Mucosa of stomach (tissue), 1 donor: ENCODE measurements around the gene ADGRL4.
A peak's percentile ranks its signal among the peaks of the same experiment; 100 is the strongest.
"Not testable (repeated sequence)": the region's sequence is repeated elsewhere in the genome, so short reads cannot be mapped to it uniquely, and the experiment has no call there.

Experiments
- H3K27me3 ChIP-seq: one replicate; pipeline ENCODE4 v1.7.0; 2013; ENCODE audit warnings: mild to moderate bottlenecking, low read length; ENCODE audit not compliant: control insufficient read depth, insufficient read depth
- H3K36me3 ChIP-seq: one replicate; pipeline ENCODE4 v1.7.0; 2013; ENCODE audit warnings: low read length; ENCODE audit not compliant: control insufficient read depth, insufficient read depth
- H3K4me1 ChIP-seq: one replicate; pipeline ENCODE4 v1.7.0; 2013; ENCODE audit warnings: mild to moderate bottlenecking, low read length; ENCODE audit not compliant: control insufficient read depth, insufficient read depth
- H3K4me3 ChIP-seq: one replicate; pipeline ENCODE4 v1.7.0; 2013; ENCODE audit warnings: low read length
- H3K9ac ChIP-seq: one replicate; pipeline ENCODE4 v1.7.0; 2013; ENCODE audit warnings: mild to moderate bottlenecking, low read length, moderate library complexity
- H3K9me3 ChIP-seq: one replicate; pipeline ENCODE4 v1.7.0; 2013; ENCODE audit warnings: mild to moderate bottlenecking, low read length, moderate library complexity; ENCODE audit not compliant: control insufficient read depth
- donor health status: Pancreatic carcinoma.

ADGRL4 gene

DNA sequence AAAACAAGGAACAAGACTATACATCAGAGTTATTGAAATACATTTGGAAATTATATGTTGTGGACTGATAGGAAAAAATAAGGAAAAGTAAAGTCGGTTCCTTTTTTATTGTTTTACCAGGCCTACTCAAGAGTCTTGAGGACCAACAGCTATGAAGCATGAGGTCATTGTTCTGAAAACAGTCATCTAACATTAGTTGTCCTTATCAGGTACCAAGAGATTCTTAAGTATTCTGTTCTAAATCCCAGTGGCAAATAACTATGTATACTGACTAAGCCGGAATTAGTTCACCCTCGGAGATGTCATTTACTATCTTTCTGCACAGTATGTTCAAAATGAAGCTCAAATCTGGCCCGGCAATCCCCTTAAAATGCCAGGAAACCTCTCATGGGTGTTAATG lies 585 bp downstream of the ADGRL4 start:
- Histone ChIP-seq H3K9me3 (no peaks in the 10 kb centered on the region), H3K9ac (peak overlapping the region; percentile 17), H3K27me3 (no peaks in the 10 kb centered on the region), H3K4me3 (no peak overlapping the region), H3K36me3 (no peaks in the 10 kb centered on the region), H3K4me1 (no peaks in the 10 kb centered on the region)

DNA sequence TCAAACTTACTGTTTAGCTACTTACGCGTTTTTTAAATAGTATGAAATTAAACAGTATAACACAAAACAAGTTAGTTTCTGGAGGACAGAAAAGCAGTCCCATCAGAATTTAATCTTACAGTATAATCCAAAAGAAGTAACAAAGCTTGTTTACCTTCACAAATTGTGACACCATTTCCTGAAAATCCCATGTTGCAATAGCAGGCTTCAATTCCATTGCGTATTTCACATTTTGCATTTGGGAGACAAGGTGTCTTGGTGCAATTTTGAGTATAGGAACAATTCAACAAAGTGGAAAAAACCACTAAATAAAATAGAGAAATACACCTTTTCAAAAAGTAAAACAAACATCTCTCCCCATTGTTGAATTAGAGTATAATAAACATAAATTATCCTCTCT lies 1.6 kb downstream of the ADGRL4 start:
- Histone ChIP-seq H3K36me3 (no peaks in the 10 kb centered on the region), H3K9ac (no peak overlapping the region), H3K4me1 (no peaks in the 10 kb centered on the region), H3K9me3 (no peaks in the 10 kb centered on the region), H3K27me3 (no peaks in the 10 kb centered on the region), H3K4me3 (no peak overlapping the region)

DNA sequence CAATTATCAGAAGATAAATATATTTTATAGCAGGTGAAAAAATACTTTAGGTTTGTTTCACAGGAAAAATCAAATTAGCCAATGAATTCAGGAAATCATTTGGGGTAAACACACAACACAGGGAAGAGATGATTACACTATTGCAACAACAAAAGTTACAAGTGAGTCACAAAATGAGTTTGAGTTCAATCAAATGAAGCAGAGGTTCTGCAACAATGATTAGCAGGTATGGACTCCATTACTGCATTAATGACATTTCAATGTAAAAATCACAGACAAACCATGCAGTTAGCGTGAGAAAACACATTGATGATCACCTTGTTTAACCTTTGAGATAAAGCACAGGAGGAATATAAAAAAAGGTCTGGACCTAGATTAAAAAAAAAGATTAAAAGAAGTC lies 9.7 kb downstream of the ADGRL4 start:
- no peaks in the 10 kb centered on the region for H3K36me3 ChIP-seq
- no peaks in the 10 kb centered on the region for H3K4me1 ChIP-seq
- H3K27me3 ChIP-seq: no peaks in the 10 kb centered on the region
- no peak overlapping the region for H3K9ac ChIP-seq
- H3K4me3 ChIP-seq: no peak overlapping the region
- H3K9me3 ChIP-seq: no peaks in the 10 kb centered on the region

DNA sequence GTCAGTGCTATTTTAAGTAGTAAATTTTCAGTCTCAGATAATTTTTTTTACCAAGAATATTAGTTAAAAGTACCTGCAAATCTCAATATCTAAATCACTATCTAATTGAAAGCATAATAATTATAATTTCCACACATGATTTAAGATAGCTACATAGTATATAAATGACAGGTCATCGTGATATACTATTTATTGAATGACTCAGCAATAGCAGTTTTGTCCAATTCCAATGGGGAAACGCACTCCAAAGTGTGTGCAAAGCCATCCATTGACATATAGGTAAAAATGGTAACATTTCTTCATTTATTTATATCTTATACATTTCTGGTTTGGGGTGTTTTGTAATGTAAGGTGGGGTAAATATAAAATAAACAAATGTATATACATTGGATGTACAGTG lies 19.5 kb downstream of the ADGRL4 start:
- H3K4me3 ChIP-seq: no peak overlapping the region
- H3K27me3 ChIP-seq: no peaks in the 10 kb centered on the region
- no peaks in the 10 kb centered on the region for H3K9me3 ChIP-seq
- no peak overlapping the region for H3K9ac ChIP-seq
- H3K36me3 ChIP-seq: no peaks in the 10 kb centered on the region
- H3K4me1 ChIP-seq: no peaks in the 10 kb centered on the region

DNA sequence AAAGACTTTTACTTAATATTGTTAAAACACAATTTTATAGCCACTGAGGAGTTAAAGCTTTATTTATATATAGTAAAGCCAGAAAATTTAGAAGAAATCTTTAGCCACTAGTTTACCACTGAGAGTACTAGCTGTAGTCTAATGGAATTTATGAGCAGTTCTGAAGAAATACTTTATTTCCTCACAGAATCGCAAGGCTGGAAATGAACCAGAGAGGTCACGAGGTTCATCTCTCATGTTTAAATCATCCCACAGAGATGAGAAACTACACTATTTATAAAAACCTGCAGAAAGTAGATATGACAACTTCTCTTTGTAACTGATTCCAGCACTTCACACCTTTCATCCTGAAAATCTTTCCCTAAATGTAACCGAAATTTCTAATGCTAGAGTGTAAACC lies 26.0 kb downstream of the ADGRL4 start:
- H3K27me3 ChIP-seq: no peaks in the 10 kb centered on the region
- H3K4me1 ChIP-seq: no peaks in the 10 kb centered on the region
- H3K36me3 ChIP-seq: no peaks in the 10 kb centered on the region
- H3K4me3 ChIP-seq: no peak overlapping the region
- no peaks in the 10 kb centered on the region for H3K9me3 ChIP-seq
- no peak overlapping the region for H3K9ac ChIP-seq

DNA sequence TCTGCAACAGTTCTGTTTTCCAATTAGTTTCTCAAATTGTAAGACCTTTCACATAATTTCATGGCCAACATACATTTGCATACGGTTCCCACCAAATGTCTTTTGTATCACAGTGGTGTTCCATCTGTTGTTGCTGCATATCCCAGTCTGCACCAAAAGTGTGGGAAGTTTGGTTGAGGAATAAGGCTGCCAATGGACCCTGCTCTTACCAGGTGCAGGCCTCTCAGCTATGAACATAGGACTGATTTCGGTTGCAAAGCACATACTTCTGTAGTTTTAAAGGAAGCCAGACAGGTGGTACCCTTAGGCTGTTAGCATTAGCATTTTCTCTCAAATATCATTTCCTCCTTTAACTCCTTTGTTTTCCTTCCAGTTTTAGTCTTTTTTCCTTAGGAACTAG lies 33.8 kb downstream of the ADGRL4 start:
- Histone ChIP-seq H3K36me3 (no peaks in the 10 kb centered on the region), H3K4me3 (no peak overlapping the region), H3K9me3 (no peaks in the 10 kb centered on the region), H3K4me1 (no peaks in the 10 kb centered on the region), H3K9ac (no peak overlapping the region), H3K27me3 (no peaks in the 10 kb centered on the region)

DNA sequence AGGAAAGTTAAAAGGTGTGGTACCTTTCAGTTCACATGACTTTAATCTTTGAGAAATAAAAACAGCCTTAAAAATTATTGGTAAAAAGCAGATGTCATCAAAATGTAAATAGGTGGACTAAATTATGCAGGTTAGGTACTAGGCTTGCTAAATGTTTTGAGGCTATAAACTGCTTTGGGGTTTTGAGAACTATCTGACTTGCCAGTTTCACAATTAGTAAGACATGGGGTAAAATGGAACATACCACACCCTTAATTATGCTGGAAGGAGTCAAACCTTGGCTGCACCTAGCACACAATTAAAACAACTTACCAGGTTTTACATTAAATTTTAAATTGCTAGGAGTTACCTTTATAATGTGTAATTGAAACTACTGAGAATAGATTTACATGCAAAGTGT lies 39.4 kb downstream of the ADGRL4 start:
- not testable (repeated sequence) for H3K9me3 ChIP-seq, H3K4me3 ChIP-seq, H3K9ac ChIP-seq, H3K36me3 ChIP-seq, H3K27me3 ChIP-seq, H3K4me1 ChIP-seq

DNA sequence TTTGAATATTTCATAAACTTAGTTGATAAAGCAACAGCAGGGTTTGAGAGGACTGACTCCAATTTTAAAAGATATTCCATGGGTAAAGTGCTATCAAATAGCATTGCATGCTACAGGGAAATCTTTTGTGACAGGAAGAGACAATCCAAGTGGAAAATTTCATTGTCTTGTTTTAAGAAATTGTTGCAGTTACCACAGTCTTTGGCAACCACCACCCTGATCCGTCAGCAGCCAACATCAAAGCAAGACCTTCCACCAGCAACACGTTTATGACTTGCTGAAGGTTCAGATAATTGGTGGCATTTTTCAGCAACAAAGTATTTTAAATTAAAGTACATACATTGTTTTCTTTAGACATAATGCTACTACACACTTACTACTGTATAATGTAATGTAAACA lies 47.8 kb downstream of the ADGRL4 start:
- Histone ChIP-seq H3K36me3 (no peaks in the 10 kb centered on the region), H3K27me3 (no peaks in the 10 kb centered on the region), H3K4me3 (no peak overlapping the region), H3K9me3 (no peaks in the 10 kb centered on the region), H3K9ac (no peak overlapping the region), H3K4me1 (no peaks in the 10 kb centered on the region)

DNA sequence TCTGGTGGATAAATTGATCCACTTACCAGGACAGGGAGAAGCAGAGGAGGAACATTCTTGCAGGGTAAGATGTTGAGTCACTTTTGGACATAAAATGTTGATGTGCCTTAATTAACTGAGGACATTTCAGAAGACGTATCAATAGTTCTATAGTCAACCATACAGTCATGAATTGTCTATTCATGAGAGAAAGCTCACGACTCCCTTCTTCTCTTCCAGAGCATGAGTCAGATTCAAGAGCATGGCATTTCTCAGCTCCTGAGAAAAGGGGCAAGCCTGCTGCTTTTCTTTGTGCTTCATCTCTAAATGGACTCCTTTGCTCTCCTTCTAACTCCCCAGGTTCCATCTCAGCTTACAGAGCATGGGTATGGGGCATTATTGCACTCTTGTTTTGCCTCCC lies 55.7 kb downstream of the ADGRL4 start:
- H3K27me3 ChIP-seq: no peaks in the 10 kb centered on the region
- no peak overlapping the region for H3K9ac ChIP-seq
- no peaks in the 10 kb centered on the region for H3K4me1 ChIP-seq
- no peak overlapping the region for H3K4me3 ChIP-seq
- no peaks in the 10 kb centered on the region for H3K36me3 ChIP-seq
- H3K9me3 ChIP-seq: no peaks in the 10 kb centered on the region

DNA sequence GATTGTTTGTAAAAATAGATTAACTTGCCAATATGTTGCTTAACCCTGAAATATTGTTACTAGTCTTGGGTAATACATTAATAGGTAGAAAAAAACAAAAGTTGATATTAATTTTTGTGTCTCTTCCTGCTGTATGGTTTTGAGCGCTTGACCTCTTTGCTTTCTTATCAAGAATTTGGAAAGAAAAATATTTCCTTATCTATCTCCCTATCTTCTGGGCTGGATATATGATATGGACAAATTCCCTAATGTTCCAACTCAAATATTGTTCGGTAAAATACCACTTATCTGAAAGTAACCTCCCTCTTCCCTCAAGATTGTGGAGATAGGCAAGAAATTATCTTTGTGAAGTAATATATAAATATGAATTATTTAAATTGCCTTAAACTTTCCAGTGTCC lies 57.3 kb downstream of the ADGRL4 start:
- no peak overlapping the region for H3K9ac ChIP-seq
- H3K36me3 ChIP-seq: no peaks in the 10 kb centered on the region
- H3K9me3 ChIP-seq: no peaks in the 10 kb centered on the region
- no peaks in the 10 kb centered on the region for H3K27me3 ChIP-seq
- no peaks in the 10 kb centered on the region for H3K4me1 ChIP-seq
- H3K4me3 ChIP-seq: no peak overlapping the region

DNA sequence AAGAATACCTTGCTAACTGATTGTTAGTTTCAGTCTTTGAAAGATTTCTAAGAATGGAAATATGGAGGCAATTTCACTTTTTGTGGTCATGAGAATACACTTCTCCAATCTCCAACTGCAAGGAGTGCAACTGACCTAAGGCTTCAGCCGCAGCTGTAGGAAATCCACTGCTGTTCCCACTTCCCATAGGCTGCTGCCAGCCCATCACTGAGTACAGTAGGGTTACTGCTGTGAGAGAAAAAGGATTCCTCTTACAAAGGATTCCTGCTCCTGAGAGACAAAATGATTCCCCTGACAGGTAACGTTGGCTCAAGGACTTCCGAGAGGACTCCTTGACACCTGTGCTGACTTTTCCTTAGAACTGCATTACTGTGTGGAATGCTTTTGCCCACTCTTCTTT lies 87.4 kb downstream of the ADGRL4 start:
- no peaks in the 10 kb centered on the region for H3K27me3 ChIP-seq
- no peaks in the 10 kb centered on the region for H3K36me3 ChIP-seq
- H3K4me1 ChIP-seq: no peaks in the 10 kb centered on the region
- no peak overlapping the region for H3K4me3 ChIP-seq
- H3K9me3 ChIP-seq: no peaks in the 10 kb centered on the region
- H3K9ac ChIP-seq: no peak overlapping the region

DNA sequence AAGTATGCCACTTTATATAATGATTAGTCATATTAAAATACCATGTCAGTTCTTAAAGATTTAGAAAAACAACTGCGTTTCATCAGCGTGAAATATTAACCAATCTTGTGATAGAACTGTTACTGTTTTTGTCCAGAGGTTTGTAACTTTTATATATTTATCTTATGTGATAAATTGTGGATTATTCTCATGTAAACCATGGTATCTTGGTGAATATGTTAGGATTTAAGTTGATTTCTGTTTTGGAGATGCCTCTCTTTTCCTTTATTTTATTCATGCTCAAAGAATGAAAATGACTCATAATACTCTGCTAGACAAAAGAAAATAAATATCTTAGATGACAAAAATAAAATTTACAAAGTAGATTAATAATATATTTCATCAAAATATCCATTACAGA lies 88.4 kb downstream of the ADGRL4 start:
- Histone ChIP-seq H3K9me3 (no peaks in the 10 kb centered on the region), H3K4me1 (no peaks in the 10 kb centered on the region), H3K36me3 (no peaks in the 10 kb centered on the region), H3K27me3 (no peaks in the 10 kb centered on the region), H3K4me3 (no peak overlapping the region), H3K9ac (no peak overlapping the region)

DNA sequence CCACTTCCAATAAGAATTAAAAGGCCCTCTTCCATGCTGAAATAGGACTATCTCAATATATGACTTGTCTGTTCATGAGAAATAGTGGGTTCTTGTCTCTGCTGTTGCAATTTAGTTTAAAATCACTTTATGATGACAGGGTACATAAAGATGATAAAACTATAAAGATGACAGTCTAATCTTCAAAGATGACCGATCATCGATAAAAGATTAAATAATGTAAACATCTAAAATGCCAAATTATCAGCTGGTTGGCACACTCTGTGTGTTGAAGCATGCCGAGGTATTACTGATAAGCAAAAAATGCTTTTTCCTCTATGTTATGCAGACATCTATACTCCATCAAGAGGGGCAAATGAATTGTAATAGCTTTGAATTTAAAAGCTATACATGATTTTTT lies 89.5 kb downstream of the ADGRL4 start:
- Histone ChIP-seq H3K27me3 (no peaks in the 10 kb centered on the region), H3K4me1 (no peaks in the 10 kb centered on the region), H3K9me3 (no peaks in the 10 kb centered on the region), H3K9ac (no peak overlapping the region), H3K36me3 (no peaks in the 10 kb centered on the region), H3K4me3 (no peak overlapping the region)
